Astrocyte of the cerebellum (primary cell): ENCODE data around the gene KANSL1.

Experiments
- DNase-seq: peaks from one replicate; pipeline ENCODE4 v3.0.0-alpha.2; 2011; ENCODE audit warnings: low read depth
- H3K4me3 ChIP-seq: 2 replicates; pipeline ENCODE4 v1.5.1; 2011; ENCODE audit warnings: mild to moderate bottlenecking, low read depth, low read length, moderate library complexity
- CTCF ChIP-seq: IDR thresholded peaks from 2 replicates; pipeline ENCODE4 v1.5.1; 2012; ENCODE audit warnings: low read length, low read depth, moderate library complexity, mild to moderate bottlenecking; ENCODE audit errors: missing control alignments
- in situ Hi-C: cut with HindIII; loops from 2 replicates; pipeline ENCODE4 v1.10.0; 2017; ENCODE audit warnings: low sequenced_read_pairs

Gene KANSL1

GRCh38 chr17:46039592-46040186, 153.5 kb downstream of the KANSL1 start:
- no peak for TF ChIP-seq CTCF
- in situ Hi-C loops = no loop called here
- no peak for DNase-seq
- H3K4me3 ChIP-seq = no peak overlapping the region

DNA sequence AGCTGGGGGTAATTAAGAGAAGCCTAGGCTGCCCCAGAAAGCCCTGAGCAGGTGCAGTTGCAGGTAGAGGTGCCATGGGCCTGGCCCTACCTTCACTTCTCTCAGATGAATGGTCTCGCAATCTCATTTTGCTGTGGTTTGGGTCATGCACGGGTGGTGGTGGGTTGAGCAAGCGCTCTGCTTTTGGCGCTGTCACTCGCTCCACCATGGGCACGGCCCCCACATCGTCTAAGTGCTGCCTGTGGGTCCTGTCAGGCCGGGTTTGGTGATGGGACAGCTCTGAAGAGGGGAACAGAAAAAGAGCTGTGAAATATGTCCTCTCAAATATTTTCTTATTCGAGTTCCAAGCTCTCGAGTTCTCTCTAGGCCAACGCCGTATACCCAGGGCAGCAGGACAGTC, 154.3 kb downstream of the KANSL1 start:
- no peak for TF ChIP-seq CTCF
- in situ Hi-C loops = no loop called here

DNA sequence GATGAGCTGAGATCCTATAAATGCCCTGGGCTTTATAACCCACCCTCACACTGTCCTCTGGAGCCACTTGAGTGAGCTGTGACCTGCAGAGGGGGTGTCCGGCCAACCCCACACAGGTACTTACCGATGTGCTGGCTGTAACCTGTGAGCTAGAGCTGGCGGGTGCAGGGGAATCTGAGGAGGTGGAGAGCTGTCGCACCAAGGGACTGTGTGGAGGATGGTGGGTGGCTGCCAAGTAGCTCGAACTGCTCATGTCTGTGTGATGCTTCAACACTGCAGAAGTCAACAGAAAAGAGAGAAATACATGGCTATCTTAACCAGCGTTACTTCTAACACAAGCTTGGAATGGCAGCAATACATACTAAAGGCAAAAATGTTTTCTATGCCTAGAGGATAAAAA, 154.8 kb downstream of the KANSL1 start:
- DNase-seq = no peak

More for the DNA sequence above, 154.3 kb downstream of the KANSL1 start:
- DNase-seq = no peak
- no peak overlapping the region for H3K4me3 ChIP-seq

DNA sequence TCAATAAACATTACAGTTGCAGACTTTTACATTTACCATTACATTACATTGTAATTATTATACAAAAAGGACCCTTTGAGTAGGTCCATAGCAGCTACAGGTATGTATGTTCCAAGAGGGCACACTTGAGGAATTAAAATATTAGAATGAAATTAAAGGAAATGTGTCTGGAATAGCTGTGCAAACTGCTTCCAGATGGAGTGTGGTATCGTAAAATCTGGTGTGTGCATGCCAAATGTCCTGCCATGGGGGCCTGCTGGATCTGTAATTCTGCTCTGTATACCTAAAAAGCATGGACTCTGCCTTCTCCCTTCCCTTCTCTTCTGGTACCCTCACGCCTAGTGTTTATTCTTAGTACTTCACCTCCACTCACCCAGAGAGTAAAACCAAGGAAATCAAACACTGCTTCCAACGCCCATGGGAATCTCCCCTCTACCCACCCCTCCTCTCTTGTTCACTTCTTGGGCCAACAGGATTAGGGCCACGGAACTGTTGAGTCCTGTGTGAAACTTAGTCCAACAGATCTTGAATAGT, 155.4 kb downstream of the KANSL1 start:
- no peak for TF ChIP-seq CTCF
- in situ Hi-C loops = no loop called here
- no peak overlapping the region for H3K4me3 ChIP-seq
- DNase-seq = no peak

More for the DNA sequence above, 154.8 kb downstream of the KANSL1 start:
- H3K4me3 ChIP-seq = no peak overlapping the region
- in situ Hi-C loops = no loop called here
- TF ChIP-seq CTCF = no peak

GRCh38 chr17:46036491-46036890, 156.7 kb downstream of the KANSL1 start:
- TF ChIP-seq CTCF = no peak
- in situ Hi-C loops = no loop called here
- no peak for DNase-seq
- H3K4me3 ChIP-seq = no peak overlapping the region

- H3K4me3 ChIP-seq = no peak overlapping the region
- no peak for DNase-seq
- in situ Hi-C loops = no loop called here
- TF ChIP-seq CTCF = no peak
Observed at GRCh38 chr17:46035112-46035818, 158.0 kb downstream of the KANSL1 start.
